Prostate gland (tissue), 2 donors: ENCODE data around the gene OVCA2.

Experiments used
- CTCF ChIP-seq, 4 experiments: fragments of 200-600 bp in 2 of 4; fragments of 450-650 bp in 2 of 4; sonication (generic) in 2 of 4; IDR thresholded peaks; 1 replicate in 3 of 4; 2 replicates in 1 of 4; pipeline ENCODE4 v1.5.1; 2016 to 2019; ENCODE audit warnings: antibody characterized with exemption in 4 of 4, mild to moderate bottlenecking in 2 of 4, moderate library complexity in 2 of 4
- POLR2A ChIP-seq: fragments of 450-650 bp; IDR thresholded peaks from one replicate; pipeline ENCODE4 v1.6.1; 2016; ENCODE audit warnings: antibody characterized with exemption, mild to moderate bottlenecking

GRCh38 chr17:2092253-2092652 lies 50.4 kb downstream of the OVCA2 start:
- no peak for TF ChIP-seq CTCF (IDR thresholded peaks at IDR 0.05)
- no peak for TF ChIP-seq POLR2A
